ENCODE measurements around the gene PRPSAP2. TPM values are rescaled to one million over a fixed set of nuclear protein-coding genes. Genes with fewer than 3 reads are reported as not detected.

PRPSAP2 gene
- total RNA-seq, 1 donor from 2014 or later: 74.0 TPM

- Mint-ChIP-seq H3K27me3 (no peaks in the 10 kb centered on the region), H3K9me3 (no peaks in the 10 kb centered on the region), H3K36me3 (ENCODE audit: low read depth) (peaks cover 4% of the 10 kb centered on the region), H3K4me1 (peaks cover 11% of the 10 kb centered on the region), H3K27ac (no peak overlapping the region), H3K4me3 (no peak overlapping the region)
- no peak for DNase-seq
- intact Hi-C loops (cut with micrococcal nuclease): loop anchor here (5.0 kb wide), 1 partner anchor 35 kb away; the partner anchor contains the start of gene FAM83G
These were observed 109.1 kb downstream of the PRPSAP2 start for GRCh38 chr17:18966831-18967624.

- Mint-ChIP-seq H3K4me1 (peaks cover 6% of the 10 kb centered on the region), H3K36me3 (ENCODE audit: low read depth) (peaks cover 4% of the 10 kb centered on the region), H3K4me3 (no peak overlapping the region), H3K27ac (no peak overlapping the region), H3K9me3 (no peaks in the 10 kb centered on the region), H3K27me3 (no peaks in the 10 kb centered on the region)
- no peak for DNase-seq
- intact Hi-C loops (cut with micrococcal nuclease): loop anchor here (5.0 kb wide), 1 partner anchor 34 kb away; the partner anchor contains the start of gene FAM83G
These were observed 110.0 kb downstream of the PRPSAP2 start for GRCh38 chr17:18967916-18968315.

GRCh38 chr17:18968345-18968744 lies 110.4 kb downstream of the PRPSAP2 start:
- intact Hi-C loops (cut with micrococcal nuclease): loop anchor here (5.0 kb wide), 1 partner anchor 34 kb away; the partner anchor contains the start of gene FAM83G
- Mint-ChIP-seq H3K36me3 (ENCODE audit: low read depth) (peaks cover 5% of the 10 kb centered on the region), H3K9me3 (no peaks in the 10 kb centered on the region), H3K27ac (no peak overlapping the region), H3K4me1 (peaks cover 4% of the 10 kb centered on the region), H3K27me3 (no peaks in the 10 kb centered on the region), H3K4me3 (no peak overlapping the region)
- no peak for DNase-seq

GRCh38 chr17:18968945-18969887 lies 111.3 kb downstream of the PRPSAP2 start:
- Mint-ChIP-seq H3K9me3 (no peaks in the 10 kb centered on the region), H3K4me1 (peaks cover 4% of the 10 kb centered on the region), H3K4me3 (no peak overlapping the region), H3K36me3 (ENCODE audit: low read depth) (peaks cover 6% of the 10 kb centered on the region), H3K27me3 (no peaks in the 10 kb centered on the region), H3K27ac (no peak overlapping the region)
- DNase-seq: no peak
- intact Hi-C loops (cut with micrococcal nuclease): loop anchor here (5.0 kb wide), 1 partner anchor 33 kb away; the partner anchor contains the start of gene FAM83G

GRCh38 chr17:18970582-18971480 lies 112.9 kb downstream of the PRPSAP2 start:
- Mint-ChIP-seq H3K4me3 (no peak overlapping the region), H3K9me3 (no peaks in the 10 kb centered on the region), H3K4me1 (peaks cover 8% of the 10 kb centered on the region), H3K27me3 (no peaks in the 10 kb centered on the region), H3K36me3 (ENCODE audit: low read depth) (peaks cover 6% of the 10 kb centered on the region), H3K27ac (no peak overlapping the region)
- no peak for DNase-seq
- intact Hi-C loops (cut with micrococcal nuclease): loop anchor here (2.0 kb wide), 1 partner anchor 16 kb away; no protein-coding TSS in a partner anchor

- intact Hi-C loops (cut with micrococcal nuclease): loop anchor here (2.0 kb wide), 1 partner anchor 17 kb away; no protein-coding TSS in a partner anchor
These were observed 113.9 kb downstream of the PRPSAP2 start for GRCh38 chr17:18971801-18972200.

GRCh38 chr17:18974407-18975149 lies 116.6 kb downstream of the PRPSAP2 start:
- intact Hi-C loops (cut with micrococcal nuclease): no loop called here
- Mint-ChIP-seq H3K27ac (peak overlapping the region; percentile 52), H3K27me3 (no peaks in the 10 kb centered on the region), H3K9me3 (no peaks in the 10 kb centered on the region), H3K36me3 (ENCODE audit: low read depth) (peaks cover 12% of the 10 kb centered on the region), H3K4me3 (no peak overlapping the region), H3K4me1 (peaks cover 7% of the 10 kb centered on the region)
- no peak for DNase-seq

More at GRCh38 chr17:18971801-18972200, 113.9 kb downstream of the PRPSAP2 start:
- Mint-ChIP-seq H3K4me1 (peaks cover 8% of the 10 kb centered on the region), H3K4me3 (no peak overlapping the region), H3K27me3 (no peaks in the 10 kb centered on the region), H3K36me3 (ENCODE audit: low read depth) (peaks cover 9% of the 10 kb centered on the region), H3K9me3 (no peaks in the 10 kb centered on the region), H3K27ac (no peak overlapping the region)
- no peak for DNase-seq

- Mint-ChIP-seq H3K4me3 (no peak overlapping the region), H3K27ac (no peak overlapping the region), H3K27me3 (no peaks in the 10 kb centered on the region), H3K4me1 (peaks cover 4% of the 10 kb centered on the region), H3K36me3 (ENCODE audit: low read depth) (peaks cover 7% of the 10 kb centered on the region), H3K9me3 (no peaks in the 10 kb centered on the region)
- no peak for DNase-seq
- intact Hi-C loops (cut with micrococcal nuclease): no loop called here
These were observed 117.7 kb downstream of the PRPSAP2 start for GRCh38 chr17:18975597-18975996.

GRCh38 chr17:18976201-18976600 lies 118.3 kb downstream of the PRPSAP2 start:
- H3K4me1 Mint-ChIP-seq: peaks cover 4% of the 10 kb centered on the region
- no peak for DNase-seq
- H3K27ac Mint-ChIP-seq: no peak overlapping the region
- H3K36me3 Mint-ChIP-seq (ENCODE audit: low read depth): peaks cover 7% of the 10 kb centered on the region
- no peaks in the 10 kb centered on the region for H3K9me3 Mint-ChIP-seq
- no peak overlapping the region for H3K4me3 Mint-ChIP-seq
- intact Hi-C loops (cut with micrococcal nuclease): no loop called here
- H3K27me3 Mint-ChIP-seq: no peaks in the 10 kb centered on the region

- no peaks in the 10 kb centered on the region for H3K9me3 Mint-ChIP-seq
- DNase-seq: no peak
- no peak overlapping the region for H3K4me3 Mint-ChIP-seq
- intact Hi-C loops (cut with micrococcal nuclease): no loop called here
- peaks cover 7% of the 10 kb centered on the region for H3K36me3 Mint-ChIP-seq (ENCODE audit: low read depth)
- H3K27ac Mint-ChIP-seq: no peak overlapping the region
- H3K27me3 Mint-ChIP-seq: no peaks in the 10 kb centered on the region
- peaks cover 4% of the 10 kb centered on the region for H3K4me1 Mint-ChIP-seq
These were observed 119.1 kb downstream of the PRPSAP2 start for GRCh38 chr17:18977021-18977420.

GRCh38 chr17:18977646-18978045 lies 119.7 kb downstream of the PRPSAP2 start:
- H3K27ac Mint-ChIP-seq: no peak overlapping the region
- H3K4me3 Mint-ChIP-seq: no peak overlapping the region
- H3K9me3 Mint-ChIP-seq: no peaks in the 10 kb centered on the region
- no peaks in the 10 kb centered on the region for H3K27me3 Mint-ChIP-seq
- no peak for DNase-seq
- H3K4me1 Mint-ChIP-seq: peaks cover 4% of the 10 kb centered on the region
- intact Hi-C loops (cut with micrococcal nuclease): no loop called here
- peaks cover 7% of the 10 kb centered on the region for H3K36me3 Mint-ChIP-seq (ENCODE audit: low read depth)

GRCh38 chr17:18978050-18978449 lies 120.1 kb downstream of the PRPSAP2 start:
- H3K27me3 Mint-ChIP-seq: no peaks in the 10 kb centered on the region

More at GRCh38 chr17:18978050-18978449, 120.1 kb downstream of the PRPSAP2 start:
- Mint-ChIP-seq H3K9me3 (no peaks in the 10 kb centered on the region), H3K4me3 (no peak overlapping the region), H3K4me1 (peaks cover 4% of the 10 kb centered on the region), H3K36me3 (ENCODE audit: low read depth) (peaks cover 7% of the 10 kb centered on the region), H3K27ac (no peak overlapping the region)
- intact Hi-C loops (cut with micrococcal nuclease): no loop called here
- DNase-seq: no peak
